NCI-H1694 (cell line): ENCODE data around the gene SSC5D.
A peak's percentile ranks its signal among the peaks of the same experiment; 100 is the strongest.

ENCODE experiments used
- DNase-seq: peaks from one replicate; lab custom pipeline; 2025; lab: John Stamatoyannopoulos, UW

SSC5D gene

GRCh38 chr19:55554741-55555152 is 66.5 kb downstream of the SSC5D start:
- DNase-seq, result no peak

GRCh38 chr19:55559684-55560083 is 71.4 kb downstream of the SSC5D start:
- no peak for DNase-seq

- DNase-seq, result peak; percentile 52
These were observed 75.0 kb downstream of the SSC5D start for GRCh38 chr19:55563261-55563690.

GRCh38 chr19:55566823-55567222 is 78.6 kb downstream of the SSC5D start:
- no peak for DNase-seq

- no peak for DNase-seq
These were observed 79.6 kb downstream of the SSC5D start for GRCh38 chr19:55567708-55568328.
